VCaP (cell line): ENCODE results near the gene ZC2HC1B.

Experiments used
- H3K27ac ChIP-seq: fragments of 450-650 bp; 2 replicates; pipeline ENCODE4 v1.5.1; 2017
- TF ChIP-seq, protein P1 (sequence below): fragments of 450-650 bp; conservative IDR thresholded peaks from 2 replicates; pipeline ENCODE4 v1.5.1; 2017; ENCODE audit warnings: mild to moderate bottlenecking, moderate library complexity

Gene ZC2HC1B

DNA sequence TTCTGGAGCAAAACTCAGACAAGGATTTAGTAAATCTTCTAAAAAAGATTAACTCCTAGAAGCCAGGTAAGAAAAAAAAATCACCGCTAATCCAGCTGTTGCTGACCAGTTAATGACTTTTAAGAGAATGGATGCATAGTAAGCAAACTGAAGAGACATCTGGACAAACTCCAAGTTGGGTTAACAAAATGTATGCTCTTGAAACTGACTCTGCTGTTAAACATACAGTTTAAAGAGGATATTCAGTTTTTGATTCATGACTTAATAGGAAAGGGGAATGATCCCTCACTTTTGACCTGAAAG, 73.3 kb downstream of the ZC2HC1B start:
- TF ChIP-seq, protein P1, sequence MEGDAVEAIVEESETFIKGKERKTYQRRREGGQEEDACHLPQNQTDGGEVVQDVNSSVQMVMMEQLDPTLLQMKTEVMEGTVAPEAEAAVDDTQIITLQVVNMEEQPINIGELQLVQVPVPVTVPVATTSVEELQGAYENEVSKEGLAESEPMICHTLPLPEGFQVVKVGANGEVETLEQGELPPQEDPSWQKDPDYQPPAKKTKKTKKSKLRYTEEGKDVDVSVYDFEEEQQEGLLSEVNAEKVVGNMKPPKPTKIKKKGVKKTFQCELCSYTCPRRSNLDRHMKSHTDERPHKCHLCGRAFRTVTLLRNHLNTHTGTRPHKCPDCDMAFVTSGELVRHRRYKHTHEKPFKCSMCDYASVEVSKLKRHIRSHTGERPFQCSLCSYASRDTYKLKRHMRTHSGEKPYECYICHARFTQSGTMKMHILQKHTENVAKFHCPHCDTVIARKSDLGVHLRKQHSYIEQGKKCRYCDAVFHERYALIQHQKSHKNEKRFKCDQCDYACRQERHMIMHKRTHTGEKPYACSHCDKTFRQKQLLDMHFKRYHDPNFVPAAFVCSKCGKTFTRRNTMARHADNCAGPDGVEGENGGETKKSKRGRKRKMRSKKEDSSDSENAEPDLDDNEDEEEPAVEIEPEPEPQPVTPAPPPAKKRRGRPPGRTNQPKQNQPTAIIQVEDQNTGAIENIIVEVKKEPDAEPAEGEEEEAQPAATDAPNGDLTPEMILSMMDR: no peak
- no peak overlapping the region for H3K27ac ChIP-seq

GRCh38 chr6:143939364-143939763, 75.1 kb downstream of the ZC2HC1B start:
- TF ChIP-seq, protein P1: no peak
- no peak overlapping the region for H3K27ac ChIP-seq

GRCh38 chr6:143940011-143940597, 75.8 kb downstream of the ZC2HC1B start:
- H3K27ac ChIP-seq: no peak overlapping the region
- TF ChIP-seq, protein P1: peak; percentile 90

GRCh38 chr6:143941852-143942627, 77.8 kb downstream of the ZC2HC1B start:
- TF ChIP-seq, protein P1: peak; percentile 74

GRCh38 chr6:143948208-143948607, 83.9 kb downstream of the ZC2HC1B start:
- TF ChIP-seq, protein P1: no peak

More at GRCh38 chr6:143941852-143942627, 77.8 kb downstream of the ZC2HC1B start:
- H3K27ac ChIP-seq: no peak overlapping the region

GRCh38 chr6:143949535-143949934, 85.3 kb downstream of the ZC2HC1B start:
- TF ChIP-seq, protein P1: no peak
- no peak overlapping the region for H3K27ac ChIP-seq

More at GRCh38 chr6:143948208-143948607, 83.9 kb downstream of the ZC2HC1B start:
- no peak overlapping the region for H3K27ac ChIP-seq

GRCh38 chr6:143949962-143950361, 85.7 kb downstream of the ZC2HC1B start:
- TF ChIP-seq, protein P1: no peak
- H3K27ac ChIP-seq: no peak overlapping the region
